NCI-H2171 treated with DMSO at 0.1 percent for 48 hours (cell line): Measurements from ENCODE around the gene VKORC1.

Experiments used
- DNase-seq: peaks from one replicate; lab custom pipeline; 2025; lab: John Stamatoyannopoulos, UW

Gene VKORC1

DNA sequence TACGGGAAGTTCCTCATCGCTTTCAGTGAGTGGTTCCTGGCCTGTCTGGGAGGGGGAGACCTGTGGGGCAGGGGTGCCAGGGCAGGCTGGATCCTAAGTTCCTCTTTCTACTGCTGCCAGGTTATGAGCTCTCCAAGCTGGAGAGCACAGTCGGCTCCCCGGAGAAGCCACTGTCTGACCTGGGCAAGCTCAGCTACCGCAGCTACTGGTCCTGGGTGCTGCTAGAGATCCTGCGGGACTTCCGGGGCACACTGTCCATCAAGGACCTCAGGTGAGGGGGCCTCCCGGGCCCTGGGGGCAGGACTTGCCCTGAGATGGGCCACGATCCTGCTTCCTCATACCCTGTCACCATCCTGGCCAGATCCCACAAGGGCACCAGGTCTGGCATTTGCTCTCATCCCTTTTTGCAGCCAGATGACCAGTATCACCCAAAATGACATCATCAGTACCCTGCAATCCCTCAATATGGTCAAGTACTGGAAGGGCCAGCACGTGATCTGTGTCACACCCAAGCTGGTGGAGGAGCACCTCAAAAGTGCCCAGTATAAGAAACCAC lies 35.8 kb upstream of the VKORC1 start:
- DNase-seq = no peak

DNA sequence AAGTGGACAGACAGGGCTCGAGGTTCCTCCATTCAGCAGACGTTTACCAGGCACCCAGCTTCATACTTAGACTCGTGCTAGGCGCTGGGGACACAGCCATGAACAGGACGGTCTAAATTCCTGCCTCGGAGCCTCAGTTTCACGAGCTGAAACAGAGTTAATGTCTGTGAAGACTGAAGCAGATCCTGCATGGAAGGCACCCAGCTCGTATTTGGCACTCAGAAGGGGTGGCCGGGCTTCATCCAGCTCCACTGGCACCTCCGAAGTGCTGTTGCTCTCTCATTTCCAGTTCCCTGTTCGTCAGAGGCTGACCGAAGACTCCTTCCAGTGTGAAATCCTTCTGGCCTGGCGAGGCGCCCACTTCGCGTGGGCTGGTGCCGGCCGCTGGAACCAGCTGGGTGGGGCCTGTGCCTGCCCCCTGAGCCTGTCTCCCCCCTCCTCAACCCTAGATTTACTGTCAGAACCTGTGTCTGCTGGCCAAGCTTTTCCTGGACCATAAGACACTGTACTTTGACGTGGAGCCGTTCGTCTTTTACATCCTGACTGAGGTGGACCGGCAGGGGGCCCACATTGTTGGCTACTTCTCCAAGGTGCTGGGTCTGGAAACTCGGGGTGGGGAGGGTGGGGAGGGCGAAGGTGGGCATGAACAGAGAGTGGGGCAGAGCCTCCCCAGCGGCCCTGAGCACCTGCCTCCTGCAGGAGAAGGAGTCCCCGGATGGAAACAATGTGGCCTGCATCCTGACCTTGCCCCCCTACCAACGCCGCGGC lies 35.2 kb upstream of the VKORC1 start:
- DNase-seq = no peak

DNA sequence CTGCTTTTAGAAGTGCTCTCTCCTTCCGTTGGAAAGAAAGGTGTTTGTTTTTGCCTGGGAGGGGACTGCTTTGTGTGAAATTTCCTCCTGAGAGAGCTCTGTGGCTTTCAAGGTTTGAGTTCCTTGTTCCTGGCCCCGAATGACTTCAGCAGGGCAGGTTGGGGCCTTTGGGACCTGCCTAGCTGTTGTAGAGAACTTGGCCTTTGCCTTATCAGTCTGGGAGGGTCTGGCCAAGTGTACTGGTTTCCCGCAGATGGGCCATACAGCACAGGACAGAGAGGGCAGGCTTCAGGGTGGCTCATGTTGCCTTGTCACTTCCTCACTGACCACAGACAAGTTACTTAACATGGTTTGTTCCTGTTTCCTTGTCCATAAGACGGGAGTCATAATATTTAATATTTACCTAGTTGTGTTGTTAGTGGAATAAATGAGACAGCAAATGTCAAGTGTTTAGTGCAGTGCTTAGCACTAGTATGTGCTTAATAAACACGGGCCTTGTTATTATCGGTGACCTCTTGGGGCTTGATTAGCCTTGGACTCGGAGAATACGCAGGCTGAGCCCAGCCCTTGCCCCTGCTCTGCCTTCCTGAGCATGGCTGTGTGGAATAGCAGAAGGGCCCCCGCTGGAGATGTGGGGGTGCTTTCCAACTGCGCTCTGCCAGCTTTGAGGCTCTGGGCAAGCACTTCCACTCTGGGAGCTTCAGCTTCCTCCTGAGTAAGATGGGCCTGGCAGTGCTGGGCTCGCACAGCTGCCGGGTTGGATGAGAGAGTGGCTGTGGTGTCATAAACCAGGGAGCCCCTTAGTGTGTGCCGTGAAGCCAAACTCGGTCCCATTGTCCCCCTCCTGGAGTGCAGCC lies 34.3 kb upstream of the VKORC1 start:
- no peak for DNase-seq

DNA sequence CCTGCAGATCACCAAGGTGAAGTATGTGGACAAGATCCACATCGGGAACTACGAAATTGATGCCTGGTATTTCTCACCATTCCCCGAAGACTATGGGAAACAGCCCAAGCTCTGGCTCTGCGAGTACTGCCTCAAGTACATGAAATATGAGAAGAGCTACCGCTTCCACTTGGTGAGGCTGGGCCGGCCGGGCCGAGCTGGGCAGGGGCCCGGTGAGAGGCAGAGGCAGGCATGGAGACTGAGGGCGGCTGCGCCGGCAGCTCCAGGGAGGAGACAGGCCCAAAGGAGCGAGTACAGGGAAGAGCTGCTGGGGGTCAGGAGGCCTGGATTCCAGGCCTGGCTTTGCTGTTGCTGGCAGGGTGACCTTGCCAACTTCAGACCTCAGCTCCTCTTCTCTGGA lies 32.6 kb upstream of the VKORC1 start:
- DNase-seq = no peak

DNA sequence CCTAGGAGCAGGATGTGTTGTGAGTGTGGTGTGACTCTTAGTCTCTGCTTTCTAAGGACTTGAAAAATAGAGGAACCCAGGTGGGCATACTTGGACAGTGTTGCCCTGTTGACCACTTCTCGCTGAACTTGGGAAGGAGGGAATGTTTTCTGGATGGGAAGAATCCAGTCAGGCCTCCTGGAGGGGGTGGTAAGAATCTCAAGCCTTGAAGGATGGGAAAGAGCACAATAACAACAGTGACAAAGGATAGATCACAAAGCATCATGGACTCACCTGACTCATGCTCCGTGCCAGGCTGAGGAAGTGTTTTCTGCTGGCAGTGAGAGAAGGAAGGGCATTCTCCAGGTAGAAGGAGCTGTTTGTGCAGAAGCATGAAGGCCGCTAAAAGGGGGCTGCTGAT lies 31.2 kb upstream of the VKORC1 start:
- DNase-seq = no peak

DNA sequence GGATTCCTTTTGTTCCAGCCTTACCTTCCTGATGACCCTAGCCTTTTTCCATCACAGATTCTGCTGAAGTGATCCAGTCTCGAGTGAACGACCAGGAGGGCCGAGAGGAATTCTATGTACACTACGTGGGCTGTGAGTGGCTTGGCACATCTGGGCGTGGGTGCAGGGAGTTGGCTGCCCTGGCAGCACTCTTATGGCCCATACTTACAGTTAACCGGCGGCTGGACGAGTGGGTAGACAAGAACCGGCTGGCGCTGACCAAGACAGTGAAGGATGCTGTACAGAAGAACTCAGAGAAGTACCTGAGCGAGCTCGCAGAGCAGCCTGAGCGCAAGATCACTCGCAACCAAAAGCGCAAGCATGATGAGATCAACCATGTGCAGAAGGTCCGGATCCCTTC lies 25.5 kb upstream of the VKORC1 start:
- no peak for DNase-seq

DNA sequence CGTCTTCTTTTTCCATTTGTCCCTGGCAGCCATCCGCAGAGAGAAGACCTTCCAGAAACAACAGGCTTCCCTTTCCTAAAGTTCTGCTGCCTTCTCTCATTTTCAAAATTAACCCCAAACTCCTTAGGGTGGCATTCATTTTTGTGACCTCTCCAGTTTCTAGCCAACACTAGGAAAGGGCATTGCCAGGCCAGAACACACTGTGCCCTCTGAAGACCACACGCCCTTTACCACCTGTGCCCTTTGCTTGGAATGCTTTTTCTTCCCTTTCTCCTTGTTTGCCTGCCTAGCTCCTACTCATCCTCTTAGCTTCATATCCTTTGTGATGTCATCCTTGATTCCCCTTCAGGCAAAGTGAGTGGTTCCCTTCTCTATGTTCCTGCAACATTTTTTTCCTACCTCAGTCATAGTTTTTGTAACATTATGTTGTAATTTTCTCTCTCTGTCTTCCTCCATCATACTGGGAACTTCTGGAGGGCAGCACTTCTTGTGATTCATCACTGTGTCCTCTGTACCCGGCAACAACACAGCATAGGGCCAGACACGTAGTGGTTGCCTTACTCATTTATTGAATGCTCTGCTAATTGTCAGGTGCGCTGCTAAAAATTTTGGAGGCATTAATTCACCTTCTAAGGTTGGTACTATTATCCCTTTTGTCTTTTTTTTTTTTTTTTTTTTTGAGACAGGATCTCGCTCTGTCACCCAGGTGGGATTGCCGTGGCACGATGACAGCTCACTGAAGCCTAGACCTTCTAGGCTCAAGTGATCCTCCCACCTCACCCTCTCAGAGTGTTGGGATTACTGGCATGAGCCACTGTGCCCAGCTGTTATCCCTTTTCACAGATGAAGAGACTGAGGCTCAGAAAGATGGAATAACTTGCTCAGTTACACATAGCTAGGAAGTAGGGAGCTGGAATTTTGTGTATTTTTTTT lies 23.9 kb upstream of the VKORC1 start:
- DNase-seq = no peak

DNA sequence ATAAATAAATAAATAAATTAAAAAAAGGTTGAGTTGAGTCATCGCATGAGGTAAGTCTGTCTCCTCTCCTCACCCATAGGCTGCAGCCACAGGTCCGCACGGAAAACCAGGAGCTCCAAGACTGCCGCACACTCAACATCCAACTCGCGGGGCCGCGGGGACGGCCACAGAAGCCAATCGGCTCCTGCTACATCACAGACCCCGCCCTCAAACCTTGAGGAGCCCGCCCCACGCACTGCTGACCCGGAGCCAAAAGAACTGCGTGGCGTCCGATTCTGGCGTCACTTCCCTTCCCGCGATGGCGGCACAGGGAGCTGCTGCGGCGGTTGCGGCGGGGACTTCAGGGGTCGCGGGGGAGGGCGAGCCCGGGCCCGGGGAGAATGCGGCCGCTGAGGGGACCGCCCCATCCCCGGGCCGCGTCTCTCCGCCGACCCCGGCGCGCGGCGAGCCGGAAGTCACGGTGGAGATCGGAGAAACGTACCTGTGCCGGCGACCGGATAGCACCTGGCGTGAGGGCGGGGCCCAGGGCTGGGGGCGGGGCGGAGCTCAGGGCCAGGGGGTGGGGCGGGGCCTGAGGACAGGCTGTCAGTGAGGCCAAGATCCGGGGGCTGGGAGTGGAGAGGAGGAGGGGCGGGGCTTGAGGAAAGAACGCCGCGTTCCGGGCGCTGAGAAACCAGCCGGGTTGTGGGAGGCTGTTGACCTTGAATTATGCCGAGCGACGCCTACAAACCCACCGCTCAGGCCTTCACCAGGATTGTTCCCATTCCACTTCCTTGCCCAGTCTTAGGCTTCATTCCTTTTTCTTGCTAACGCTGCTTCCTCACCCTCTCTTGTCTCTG lies 23.0 kb upstream of the VKORC1 start, which contains the start of gene KAT8:
TSS of gene KAT8 (plus strand) at position 281 of the 839 bp plus-strand sequence. CDS start at position 299, 18 bp downstream.
- DNase-seq = peak; percentile 98

DNA sequence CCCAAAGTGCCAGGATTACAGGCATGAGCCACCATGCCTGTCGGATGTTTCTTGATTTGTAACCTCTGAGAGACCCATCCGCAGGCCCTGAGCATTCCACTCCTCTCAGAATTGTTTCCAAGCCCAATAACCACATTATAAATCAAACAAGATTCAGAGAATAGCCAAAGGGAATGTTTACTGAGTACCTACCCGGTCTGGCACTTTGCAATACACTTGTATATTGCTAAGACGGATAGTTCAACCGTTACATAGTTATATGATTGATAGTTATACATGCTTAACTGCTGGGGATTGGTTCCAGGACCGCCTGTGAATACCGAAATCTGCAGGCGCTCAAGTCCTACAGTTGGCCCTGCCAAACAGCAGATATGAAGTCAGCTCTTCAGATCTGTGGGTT lies 19.9 kb upstream of the VKORC1 start:
- DNase-seq = no peak

DNA sequence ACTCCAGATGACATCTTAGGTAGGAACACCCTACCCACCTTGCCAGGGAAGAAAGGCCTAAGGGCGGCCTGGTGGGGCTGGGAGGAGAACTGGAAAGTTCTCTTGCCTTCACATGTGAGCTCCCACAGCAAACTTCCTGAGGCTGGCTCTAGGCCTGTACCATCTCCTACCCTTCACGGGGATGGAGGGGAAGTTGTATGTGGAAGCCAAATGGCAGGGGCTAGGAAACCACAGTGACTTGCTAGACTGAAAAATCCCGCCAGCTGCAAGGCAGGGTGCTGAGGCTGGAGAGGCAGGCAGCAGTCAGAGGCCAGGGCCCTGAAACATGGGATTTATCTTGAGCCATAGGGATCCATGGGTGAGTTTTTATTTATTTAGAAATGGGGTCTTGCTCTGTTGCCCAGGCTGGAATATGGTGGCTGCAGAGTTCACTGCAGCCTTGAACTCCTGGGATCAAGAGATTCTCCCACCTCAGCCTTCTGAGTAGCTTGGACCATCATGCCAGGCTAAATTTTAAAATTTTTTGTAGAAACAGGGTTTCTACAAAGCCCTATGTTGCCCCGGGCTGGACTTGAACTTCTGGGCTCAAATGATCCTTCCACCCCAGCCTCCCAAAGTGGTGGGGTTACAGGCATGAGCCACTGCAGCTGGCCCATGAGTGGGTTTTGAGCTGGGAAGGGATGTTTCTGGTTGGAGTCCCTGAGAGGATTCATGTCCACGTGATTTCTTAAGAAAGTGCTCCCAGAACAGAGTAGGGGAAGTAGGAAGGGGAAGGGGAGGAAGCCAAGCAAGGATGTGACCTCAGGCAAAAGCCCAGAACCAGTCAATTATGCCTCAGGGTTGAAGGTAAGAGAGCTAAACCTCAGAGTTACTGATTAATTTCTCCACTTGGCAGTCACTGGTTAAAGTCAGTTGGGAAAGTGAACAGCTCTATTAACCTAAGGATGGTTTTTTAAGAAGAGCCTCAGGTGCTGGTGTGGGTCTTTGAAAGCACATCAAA lies 18.8 kb upstream of the VKORC1 start:
- no peak for DNase-seq

DNA sequence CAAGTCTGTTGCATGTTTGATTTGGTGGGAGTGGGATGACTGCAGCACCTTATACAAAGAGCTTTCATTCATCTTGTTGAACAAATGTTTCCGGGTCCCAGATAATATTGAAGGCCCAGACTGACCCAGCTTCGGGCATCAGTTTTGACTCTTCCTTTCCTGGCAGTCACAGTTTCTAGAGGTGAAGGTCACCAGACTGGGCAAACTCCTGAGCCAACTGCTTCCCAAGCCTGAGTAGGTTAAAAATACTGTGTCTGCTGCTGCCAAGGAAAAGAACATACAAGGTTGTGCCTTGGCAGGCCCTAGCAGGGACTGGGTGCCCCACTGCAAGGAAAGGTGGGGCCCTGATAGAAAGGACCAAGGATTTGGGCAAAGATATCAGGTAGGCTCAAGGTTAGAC lies 18.1 kb upstream of the VKORC1 start:
- DNase-seq = no peak

DNA sequence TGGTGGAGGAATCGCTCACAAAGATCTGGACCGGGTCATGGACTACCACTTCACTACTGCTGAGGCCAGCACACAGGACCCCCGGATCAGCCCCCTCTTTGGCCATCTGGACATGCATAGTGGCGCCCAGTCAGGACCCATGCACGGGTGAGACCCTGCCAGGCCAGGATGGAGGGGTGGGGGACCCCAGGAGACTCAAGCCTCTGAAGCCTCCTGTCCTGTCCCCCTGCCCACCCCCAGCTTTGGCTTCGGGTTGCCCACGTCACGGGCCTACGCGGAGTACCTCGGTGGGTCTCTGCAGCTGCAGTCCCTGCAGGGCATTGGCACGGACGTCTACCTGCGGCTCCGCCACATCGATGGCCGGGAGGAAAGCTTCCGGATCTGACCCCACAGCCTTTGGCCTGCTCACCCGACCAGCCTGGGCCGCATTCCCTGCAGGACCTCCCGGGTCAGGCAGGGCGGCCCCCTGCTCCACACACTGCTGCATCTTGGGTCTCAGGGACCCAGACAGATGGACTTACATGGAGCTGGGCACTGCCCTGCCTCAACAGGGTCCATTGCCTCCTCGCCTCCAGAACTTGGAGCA lies 17.4 kb upstream of the VKORC1 start:
- no peak for DNase-seq

DNA sequence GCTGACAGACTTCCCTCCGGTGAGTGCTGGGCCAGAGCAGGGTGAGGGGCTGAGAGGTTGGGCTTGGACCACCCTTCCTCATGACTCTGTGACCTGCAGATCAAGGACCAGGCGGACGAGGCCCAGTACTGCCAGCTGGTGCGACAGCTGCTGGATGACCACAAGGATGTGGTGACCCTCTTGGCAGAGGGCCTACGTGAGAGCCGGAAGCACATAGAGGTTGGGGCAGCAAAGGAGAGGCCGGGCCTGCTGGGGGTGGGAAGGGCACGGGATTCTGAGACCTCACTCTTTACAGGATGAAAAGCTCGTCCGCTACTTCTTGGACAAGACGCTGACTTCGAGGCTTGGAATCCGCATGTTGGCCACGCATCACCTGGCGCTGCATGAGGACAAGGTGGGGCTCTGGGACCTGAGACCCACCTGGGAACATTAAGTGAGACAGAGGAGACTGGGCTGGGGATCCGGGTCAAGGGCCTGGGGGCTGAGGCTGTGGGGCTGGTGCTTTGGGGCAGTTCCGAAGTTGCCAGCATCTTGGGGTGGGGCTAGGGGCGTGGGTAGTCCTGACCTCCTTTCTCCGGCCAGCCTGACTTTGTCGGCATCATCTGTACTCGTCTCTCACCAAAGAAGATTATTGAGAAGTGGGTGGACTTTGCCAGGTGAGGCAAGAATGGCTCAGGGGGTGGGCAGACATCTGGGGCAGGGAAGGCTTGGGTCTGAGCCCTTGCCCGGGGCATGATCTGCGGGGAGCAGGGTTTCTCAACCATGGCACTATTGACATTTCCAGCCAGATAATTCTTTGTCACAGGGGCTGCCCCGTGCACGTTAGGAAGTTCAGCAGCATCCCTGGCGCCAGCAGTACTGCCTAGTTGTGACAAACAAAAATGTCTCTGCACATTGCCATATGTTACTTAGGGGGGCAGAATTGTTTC lies 15.8 kb upstream of the VKORC1 start:
- DNase-seq = no peak

DNA sequence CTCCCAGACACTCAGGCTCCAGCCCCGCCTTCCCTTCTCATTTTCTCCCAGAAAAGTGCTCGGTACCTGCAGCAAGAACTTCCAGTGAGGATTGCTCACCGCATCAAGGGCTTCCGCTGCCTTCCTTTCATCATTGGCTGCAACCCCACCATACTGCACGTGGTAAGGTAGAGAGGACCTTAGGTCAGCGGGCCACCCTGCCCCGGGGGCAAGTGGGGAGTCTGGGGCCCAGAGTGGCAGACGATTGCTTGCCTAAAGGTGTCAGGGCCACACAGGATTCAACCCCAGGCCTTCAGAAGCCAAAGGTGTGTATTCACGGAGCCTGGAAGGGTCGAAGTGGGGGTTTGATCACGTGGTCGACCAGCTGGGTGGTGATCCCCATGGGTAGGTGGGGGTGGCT lies 15.0 kb upstream of the VKORC1 start:
- DNase-seq = no peak

DNA sequence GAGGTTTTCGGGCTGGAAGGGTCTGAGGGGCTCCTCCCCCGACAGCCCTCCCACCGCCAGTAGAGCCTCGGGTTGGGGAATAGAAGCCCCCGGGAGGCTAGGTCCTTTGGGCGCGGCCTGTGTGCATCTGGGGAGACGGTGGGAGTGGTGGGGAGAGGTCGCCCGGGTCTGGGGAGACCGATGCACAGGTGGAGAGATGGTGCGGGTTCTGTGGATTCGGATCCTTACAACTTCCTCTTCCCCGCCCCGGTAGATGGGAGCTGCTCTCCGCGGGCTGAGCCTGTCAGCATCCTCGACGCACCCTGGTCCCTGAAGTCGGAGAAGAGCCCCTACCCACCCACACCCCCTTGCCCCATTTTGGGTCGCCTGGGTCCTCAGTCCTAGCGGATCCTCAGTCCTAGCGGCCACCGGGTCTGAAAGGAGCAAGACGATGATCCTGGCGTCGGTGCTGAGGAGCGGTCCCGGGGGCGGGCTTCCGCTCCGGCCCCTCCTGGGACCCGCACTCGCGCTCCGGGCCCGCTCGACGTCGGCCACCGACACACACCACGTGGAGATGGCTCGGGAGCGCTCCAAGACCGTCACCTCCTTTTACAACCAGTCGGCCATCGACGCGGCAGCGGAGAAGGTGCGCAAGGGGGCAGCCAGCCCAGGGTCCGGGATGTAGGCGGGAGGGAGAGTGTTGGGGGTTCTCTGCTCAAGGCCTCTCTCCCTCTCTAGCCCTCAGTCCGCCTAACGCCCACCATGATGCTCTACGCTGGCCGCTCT lies 14.4 kb upstream of the VKORC1 start:
- no peak for DNase-seq

DNA sequence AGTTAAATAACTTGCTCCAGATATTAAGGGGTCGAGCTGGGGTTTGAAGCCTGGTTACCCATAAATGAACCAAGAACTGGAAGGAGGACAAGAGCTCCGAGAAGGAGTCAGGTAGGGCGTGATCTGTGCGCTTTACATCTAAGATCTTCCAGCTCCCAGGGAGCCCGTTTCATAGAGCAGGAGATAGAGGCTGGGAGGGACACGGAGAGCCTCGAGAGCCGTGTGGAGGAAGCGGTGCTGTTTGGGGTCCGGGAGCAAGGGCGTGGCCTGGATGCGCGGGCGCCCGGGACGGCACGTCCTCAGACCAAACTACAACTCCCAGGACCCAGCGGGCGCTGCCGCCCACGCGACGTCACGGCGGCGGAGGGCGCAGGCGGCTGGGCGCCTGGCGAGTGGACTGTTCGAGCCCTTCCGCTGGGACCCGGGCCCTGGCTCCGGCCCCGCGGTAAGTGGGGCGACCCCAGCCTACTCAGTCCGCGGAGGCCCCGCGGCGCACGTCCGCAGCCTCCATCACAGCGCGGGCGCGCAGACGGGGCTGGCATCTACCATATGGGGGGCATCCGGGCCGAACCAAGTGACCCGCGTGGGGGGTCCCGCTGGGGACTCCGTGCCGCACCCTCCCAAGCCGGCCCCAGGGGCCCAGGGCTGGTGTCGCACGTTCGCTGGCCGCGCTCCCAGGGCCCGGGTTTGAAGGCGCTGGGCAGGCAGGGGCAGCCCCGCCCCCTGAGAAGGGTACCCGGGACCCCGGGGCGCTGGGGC lies 13.6 kb upstream of the VKORC1 start, which contains the start of gene BCKDK:
TSS of gene BCKDK (plus strand) at position 352 of the 759 bp plus-strand sequence. CDS start 838 bp downstream, outside the sequence.
- peak; percentile 71 for DNase-seq
